Epithelial cell of esophagus (primary cell): ENCODE data around the gene LRCH2.
A peak's percentile ranks its signal among the peaks of the same experiment; 100 is the strongest.

ENCODE experiments used
- DNase-seq: peaks from one replicate; pipeline ENCODE4 v3.0.0; 2010; ENCODE audit warnings: low read depth
- H3K4me3 ChIP-seq: 2 replicates; pipeline ENCODE4 v1.5.1; 2011; ENCODE audit warnings: mild to moderate bottlenecking, low read length, control low read depth
- TF ChIP-seq, protein P1 (sequence below): IDR thresholded peaks from 2 replicates; pipeline ENCODE4 v1.5.1; 2011; ENCODE audit warnings: low read depth, mild to moderate bottlenecking, low read length, control low read depth, inconsistent platforms; ENCODE audit not compliant: insufficient read depth; ENCODE audit errors: missing control alignments

The LRCH2 gene

GRCh38 chrX:115173181-115173580, 60.7 kb downstream of the LRCH2 start:
- no peak for DNase-seq
- H3K4me3 ChIP-seq, result no peak overlapping the region
- TF ChIP-seq, protein P1, sequence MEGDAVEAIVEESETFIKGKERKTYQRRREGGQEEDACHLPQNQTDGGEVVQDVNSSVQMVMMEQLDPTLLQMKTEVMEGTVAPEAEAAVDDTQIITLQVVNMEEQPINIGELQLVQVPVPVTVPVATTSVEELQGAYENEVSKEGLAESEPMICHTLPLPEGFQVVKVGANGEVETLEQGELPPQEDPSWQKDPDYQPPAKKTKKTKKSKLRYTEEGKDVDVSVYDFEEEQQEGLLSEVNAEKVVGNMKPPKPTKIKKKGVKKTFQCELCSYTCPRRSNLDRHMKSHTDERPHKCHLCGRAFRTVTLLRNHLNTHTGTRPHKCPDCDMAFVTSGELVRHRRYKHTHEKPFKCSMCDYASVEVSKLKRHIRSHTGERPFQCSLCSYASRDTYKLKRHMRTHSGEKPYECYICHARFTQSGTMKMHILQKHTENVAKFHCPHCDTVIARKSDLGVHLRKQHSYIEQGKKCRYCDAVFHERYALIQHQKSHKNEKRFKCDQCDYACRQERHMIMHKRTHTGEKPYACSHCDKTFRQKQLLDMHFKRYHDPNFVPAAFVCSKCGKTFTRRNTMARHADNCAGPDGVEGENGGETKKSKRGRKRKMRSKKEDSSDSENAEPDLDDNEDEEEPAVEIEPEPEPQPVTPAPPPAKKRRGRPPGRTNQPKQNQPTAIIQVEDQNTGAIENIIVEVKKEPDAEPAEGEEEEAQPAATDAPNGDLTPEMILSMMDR, result no peak

- peak; percentile 24 for DNase-seq
- TF ChIP-seq, protein P1, result peak; percentile 13
- H3K4me3 ChIP-seq, result no peak overlapping the region
Measured at GRCh38 chrX:115147220-115147619, 86.7 kb downstream of the LRCH2 start.

DNA sequence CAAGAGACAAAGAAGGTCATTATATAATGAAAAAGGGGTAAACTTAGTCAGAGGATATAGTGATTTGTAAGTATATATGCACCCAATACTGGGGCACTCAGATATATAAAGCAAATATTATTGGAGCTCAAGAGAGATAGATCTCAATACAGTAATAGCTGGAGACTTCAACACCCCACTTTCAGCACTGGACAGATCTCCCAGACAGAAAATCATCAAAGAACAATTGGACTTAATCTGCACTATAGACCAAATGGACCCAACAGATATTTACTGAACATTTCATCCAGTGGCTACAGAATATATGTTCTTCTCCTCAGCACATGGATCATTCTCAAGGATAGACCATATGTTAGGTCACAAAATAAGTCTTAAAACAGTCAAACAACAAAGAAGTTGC, 91.8 kb downstream of the LRCH2 start:
- no peak for DNase-seq
- TF ChIP-seq, protein P1, result no peak
- H3K4me3 ChIP-seq, result no peak overlapping the region

DNA sequence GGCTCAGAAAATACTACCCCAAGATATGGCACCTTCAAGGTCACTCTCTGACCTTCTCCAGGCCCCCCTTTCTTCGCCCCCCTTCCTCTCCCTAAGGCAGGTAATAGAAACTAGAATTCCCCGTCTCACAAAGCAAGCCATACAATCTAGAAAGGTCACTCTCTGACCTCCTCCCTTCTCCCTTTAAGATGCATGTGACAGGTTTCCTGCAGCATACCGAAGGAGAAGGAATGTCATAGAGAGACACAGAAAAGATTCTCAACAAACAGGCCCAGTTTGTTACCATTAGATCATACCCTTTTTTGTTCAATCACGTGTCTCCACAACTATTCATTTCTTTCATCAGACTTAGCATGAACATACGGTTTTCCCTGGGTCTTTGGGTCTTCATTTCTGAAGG, 95.9 kb downstream of the LRCH2 start:
- DNase-seq, result no peak
- no peak overlapping the region for H3K4me3 ChIP-seq
- TF ChIP-seq, protein P1, result no peak

- DNase-seq, result no peak
- TF ChIP-seq, protein P1, result no peak
- no peak overlapping the region for H3K4me3 ChIP-seq
Measured at GRCh38 chrX:115134382-115134781, 99.5 kb downstream of the LRCH2 start.

- DNase-seq, result no peak
- TF ChIP-seq, protein P1, result no peak
- no peak overlapping the region for H3K4me3 ChIP-seq
Measured at GRCh38 chrX:115112411-115112810, 121.5 kb downstream of the LRCH2 start.

DNA sequence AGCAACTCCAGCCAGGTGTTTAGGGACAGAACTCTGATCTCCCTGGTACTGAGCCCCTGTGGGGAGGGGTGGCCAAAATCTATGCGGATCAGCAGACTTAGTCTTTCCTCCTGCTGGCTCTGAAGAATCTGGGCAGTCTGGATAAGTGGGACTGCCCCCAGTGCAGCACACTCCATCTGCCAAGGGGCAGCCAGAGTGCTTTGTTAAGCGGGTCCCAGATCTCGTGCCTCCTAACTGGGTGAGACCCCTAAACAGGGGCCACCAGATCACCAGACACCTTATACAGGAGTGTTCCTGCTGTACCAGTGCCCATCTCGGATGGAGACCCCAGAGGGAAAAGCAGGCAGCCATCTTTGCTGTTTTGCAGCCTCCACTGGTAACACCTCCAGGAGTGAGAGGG, 135.0 kb downstream of the LRCH2 start:
- TF ChIP-seq, protein P1, result no peak
- no peak for DNase-seq
- H3K4me3 ChIP-seq, result no peak overlapping the region
